SK-N-DZ (cell line): ENCODE data around the gene TMF1. TPM values are rescaled to one million over a fixed set of nuclear protein-coding genes. Genes with fewer than 3 reads are reported as not detected.

Experiments
- DNase-seq: peaks from one replicate; pipeline ENCODE4 v3.0.0-alpha.2; 2015; ENCODE audit warnings: low spot score
- polyA plus RNA-seq, 2 experiments: library from polyadenylated mRNA; depleted of rRNA; stranded (reverse); fragments of >200 nt; gene quantifications; 2 replicates each; pipeline ENCODE4 v1.2.3, GENCODE V29; 2014

TMF1 gene, protein sequence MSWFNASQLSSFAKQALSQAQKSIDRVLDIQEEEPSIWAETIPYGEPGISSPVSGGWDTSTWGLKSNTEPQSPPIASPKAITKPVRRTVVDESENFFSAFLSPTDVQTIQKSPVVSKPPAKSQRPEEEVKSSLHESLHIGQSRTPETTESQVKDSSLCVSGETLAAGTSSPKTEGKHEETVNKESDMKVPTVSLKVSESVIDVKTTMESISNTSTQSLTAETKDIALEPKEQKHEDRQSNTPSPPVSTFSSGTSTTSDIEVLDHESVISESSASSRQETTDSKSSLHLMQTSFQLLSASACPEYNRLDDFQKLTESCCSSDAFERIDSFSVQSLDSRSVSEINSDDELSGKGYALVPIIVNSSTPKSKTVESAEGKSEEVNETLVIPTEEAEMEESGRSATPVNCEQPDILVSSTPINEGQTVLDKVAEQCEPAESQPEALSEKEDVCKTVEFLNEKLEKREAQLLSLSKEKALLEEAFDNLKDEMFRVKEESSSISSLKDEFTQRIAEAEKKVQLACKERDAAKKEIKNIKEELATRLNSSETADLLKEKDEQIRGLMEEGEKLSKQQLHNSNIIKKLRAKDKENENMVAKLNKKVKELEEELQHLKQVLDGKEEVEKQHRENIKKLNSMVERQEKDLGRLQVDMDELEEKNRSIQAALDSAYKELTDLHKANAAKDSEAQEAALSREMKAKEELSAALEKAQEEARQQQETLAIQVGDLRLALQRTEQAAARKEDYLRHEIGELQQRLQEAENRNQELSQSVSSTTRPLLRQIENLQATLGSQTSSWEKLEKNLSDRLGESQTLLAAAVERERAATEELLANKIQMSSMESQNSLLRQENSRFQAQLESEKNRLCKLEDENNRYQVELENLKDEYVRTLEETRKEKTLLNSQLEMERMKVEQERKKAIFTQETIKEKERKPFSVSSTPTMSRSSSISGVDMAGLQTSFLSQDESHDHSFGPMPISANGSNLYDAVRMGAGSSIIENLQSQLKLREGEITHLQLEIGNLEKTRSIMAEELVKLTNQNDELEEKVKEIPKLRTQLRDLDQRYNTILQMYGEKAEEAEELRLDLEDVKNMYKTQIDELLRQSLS
- 5.4 and 5.9 TPM in 2 replicates for polyA plus RNA-seq (2014; cell fraction: cytosol; rRNA removed)
- 6.0 and 6.9 TPM in 2 replicates for polyA plus RNA-seq (2014; cell fraction: nucleus; rRNA removed)

- peak; percentile 96 for DNase-seq
These were observed at the start of gene TMF1 for GRCh38 chr3:69051756-69052471. Gene TMF1, minus strand, starts transcription at chr3:69052333. Its CDS starts 247 bp downstream, at chr3:69052086.

- no peak for DNase-seq
These were observed 47.4 kb upstream of the TMF1 start for GRCh38 chr3:69099576-69099975.

DNA sequence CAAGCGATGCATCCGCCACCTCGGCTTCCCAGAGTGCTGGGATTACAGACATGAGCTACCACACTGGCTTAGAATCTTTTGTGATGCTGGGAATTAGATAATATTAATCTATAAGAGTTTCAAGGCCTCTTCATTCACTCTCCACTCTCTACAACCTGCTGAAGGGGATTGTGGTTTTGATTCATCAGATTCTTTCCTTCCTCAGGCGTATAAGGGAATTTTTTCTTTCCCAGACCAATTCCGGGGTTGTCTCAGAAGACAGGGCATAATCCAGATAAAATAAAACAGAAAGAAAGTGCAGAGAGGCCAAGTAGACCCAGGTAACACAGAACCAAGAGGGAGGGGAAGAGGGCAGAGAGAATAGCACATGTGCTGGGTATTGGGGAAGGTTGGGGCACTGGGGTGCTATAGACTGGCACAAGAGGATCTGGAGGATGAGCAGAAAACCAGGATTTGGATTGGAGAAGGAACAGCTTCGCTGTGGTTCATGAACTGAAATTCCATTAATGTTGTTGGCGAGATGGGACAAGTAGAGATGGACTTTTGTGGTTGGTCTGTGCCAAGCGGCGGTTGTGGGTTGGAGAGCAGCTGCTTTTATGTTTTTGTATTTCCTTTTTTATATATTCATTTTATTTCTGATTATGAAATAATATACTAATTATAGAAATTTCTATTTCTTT, 45.4 kb upstream of the TMF1 start:
- no peak for DNase-seq

DNA sequence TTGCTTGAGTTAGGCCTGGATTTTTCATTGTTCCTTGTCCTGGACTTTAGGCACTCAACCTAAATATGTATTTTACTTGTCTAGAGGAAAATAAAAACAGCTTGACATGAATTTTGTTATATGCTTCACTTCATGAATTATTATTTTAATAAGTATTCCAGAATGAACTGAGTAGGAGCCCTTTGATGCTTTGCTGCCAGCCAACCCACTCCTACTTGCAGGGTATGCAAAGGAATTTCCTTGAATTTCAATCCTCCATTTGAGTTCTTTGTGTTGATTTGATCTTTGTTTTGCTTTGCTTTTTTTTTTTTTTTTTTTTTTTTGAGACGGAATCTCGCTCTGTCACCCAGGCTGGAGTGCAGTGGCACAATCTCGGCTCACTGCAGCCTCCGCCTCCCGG, 44.2 kb upstream of the TMF1 start:
- no peak for DNase-seq

DNA sequence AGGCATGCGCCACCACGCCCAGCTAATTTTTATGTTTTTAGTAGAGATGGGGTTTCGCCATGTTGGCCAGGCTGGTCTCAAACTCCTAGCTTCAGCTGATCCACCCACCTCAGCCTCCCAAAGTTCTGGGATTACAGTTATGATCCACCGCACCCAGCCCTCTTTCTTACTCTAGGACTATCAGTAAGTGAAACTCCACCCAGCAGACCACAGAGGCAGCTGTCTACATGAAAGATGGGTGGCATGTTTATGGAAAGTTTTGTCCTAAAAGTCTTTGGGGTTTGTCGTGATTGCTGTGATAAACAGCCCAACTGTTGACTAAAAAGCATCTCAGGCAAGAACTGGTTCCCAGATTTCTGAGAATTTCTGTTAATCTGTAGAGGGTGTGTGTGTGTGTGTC, 43.5 kb upstream of the TMF1 start:
- no peak for DNase-seq

DNA sequence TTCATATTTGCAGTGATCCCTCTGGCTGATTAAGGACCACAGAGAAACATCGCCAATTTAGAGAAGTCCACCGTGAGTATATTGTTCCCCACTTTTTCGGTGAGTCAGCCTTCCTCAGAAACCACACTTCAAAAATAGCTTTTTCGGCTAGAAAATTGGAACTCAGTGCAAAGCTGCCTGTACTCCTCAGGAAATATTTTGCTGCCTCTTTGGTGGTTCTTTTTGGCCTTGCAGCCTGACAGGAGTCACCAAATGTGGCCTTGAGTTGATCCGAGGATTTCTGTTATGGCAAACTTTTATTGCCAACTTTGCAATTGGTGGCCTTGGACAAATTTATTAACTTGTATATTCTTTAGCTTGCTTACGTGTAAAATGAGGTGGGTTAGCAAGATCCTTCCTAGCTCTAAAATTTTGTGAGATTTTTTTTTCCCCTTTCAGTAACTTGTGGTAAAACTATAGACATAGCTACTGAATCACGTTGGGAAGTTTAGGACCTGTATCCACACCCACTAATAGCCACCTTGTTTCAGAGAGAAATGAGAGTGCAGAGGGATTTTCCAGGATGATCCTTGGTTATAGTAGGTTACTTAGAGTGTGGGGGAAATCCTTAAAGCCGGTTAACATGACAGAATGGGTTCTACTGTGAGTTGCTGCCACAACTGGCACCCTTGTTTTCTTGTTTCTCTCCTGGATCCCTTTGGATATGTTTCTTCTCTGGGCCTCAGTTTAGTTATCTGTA, 42.5 kb upstream of the TMF1 start:
- no peak for DNase-seq

GRCh38 chr3:69092030-69092516, 39.9 kb upstream of the TMF1 start:
- no peak for DNase-seq

GRCh38 chr3:69091389-69092029, 39.4 kb upstream of the TMF1 start:
- no peak for DNase-seq

- DNase-seq: no peak
These were observed 37.9 kb upstream of the TMF1 start for GRCh38 chr3:69090021-69090420.

DNA sequence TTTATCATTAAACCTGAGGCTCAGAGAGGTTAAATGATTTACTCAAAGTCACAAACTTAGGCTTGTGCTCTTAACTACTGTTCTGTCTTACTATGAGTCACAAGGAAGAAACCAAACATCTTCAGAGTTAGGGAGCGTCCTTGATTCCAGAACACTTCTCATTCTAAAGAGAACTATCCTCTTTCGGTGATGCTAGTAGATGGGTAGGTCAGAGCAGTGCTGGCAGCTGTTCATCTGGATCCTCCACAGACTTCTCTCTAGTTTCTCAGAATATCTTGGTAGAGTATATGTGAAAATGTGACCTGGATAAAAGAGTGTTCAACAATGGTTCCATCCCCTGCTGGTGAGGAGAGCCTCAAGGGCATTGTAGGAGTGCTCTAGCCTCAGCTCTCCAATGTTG, 35.9 kb upstream of the TMF1 start:
- no peak for DNase-seq

DNA sequence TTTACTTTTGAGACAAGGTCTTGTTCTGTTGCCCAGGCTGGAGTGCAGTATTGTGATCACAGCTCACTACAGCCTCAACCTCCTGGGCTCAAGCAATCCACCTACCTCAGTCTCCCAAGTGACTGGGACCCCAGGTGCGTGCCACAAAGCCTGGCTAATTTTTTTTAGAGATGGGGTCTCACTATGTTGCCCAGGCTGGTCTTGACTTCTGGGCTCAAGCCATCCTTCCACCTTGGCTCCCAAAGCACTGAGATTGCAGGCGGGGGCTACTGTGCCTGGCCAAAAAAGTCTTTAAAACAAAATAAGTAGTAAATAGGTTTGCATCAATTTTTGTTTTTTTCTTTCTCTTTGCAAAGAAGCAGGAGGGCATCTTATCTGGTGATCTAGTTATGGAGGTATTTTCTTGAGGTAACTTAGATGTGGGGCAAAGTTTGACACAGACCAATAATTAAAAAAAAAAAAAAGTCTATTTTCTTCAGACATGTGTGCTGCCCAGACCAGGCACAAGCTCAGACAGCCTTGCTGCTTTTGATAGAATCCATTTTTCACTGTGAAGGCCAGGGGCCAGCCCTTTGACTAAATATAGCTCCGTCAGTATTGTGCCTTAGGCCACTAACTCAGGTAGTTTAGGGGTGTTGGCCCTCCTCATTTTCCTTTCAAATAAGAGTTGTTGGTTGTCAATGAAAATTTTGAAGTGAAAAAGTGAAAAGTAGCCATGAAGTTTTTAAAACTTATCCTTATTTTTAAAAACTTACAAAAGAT, 35.1 kb upstream of the TMF1 start:
- no peak for DNase-seq

DNA sequence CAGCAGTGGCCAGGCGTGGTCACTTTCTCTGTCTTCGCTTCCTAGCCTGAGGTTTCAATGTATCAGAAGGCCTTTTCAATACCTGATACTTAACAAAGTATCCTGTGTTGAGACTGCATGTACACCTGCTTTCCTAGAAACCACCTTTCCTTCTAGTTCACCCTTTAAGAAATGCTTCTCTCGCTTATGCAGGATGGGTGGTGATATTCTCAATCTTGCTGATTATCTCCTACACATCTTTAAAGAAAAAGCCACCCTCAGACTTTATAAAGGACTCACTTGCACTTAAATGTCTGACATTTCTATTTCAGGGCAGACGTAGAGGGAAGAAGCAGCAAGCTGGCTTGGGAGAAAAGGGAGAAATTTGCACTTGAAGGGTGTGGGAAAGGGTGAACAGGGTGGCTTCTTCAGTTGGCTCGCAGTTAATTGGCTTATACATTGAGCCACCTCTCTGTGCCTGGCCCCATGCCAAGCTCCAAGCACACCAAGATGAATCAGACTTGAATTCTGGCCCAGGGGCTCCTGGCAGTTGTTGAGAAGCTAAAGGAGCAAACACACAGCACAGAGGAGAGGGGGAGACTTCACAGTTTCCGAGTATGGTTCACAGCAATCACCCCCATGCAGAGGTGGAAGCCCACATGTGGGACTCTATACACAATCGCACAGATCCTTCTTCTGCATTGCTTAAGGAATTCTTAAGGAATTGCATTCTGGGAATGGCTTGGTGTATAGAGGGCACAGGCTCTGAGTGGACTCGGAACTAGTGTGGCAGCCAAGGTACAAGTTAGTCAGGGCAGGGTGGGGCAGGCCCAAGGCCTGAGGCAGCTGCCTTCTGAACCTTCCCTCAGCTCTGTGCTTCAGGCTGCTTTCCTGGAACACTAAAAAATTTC, 33.9 kb upstream of the TMF1 start:
- DNase-seq: peak; percentile 25

- DNase-seq: peak; percentile 2
These were observed 33.2 kb upstream of the TMF1 start for GRCh38 chr3:69085168-69085832.

DNA sequence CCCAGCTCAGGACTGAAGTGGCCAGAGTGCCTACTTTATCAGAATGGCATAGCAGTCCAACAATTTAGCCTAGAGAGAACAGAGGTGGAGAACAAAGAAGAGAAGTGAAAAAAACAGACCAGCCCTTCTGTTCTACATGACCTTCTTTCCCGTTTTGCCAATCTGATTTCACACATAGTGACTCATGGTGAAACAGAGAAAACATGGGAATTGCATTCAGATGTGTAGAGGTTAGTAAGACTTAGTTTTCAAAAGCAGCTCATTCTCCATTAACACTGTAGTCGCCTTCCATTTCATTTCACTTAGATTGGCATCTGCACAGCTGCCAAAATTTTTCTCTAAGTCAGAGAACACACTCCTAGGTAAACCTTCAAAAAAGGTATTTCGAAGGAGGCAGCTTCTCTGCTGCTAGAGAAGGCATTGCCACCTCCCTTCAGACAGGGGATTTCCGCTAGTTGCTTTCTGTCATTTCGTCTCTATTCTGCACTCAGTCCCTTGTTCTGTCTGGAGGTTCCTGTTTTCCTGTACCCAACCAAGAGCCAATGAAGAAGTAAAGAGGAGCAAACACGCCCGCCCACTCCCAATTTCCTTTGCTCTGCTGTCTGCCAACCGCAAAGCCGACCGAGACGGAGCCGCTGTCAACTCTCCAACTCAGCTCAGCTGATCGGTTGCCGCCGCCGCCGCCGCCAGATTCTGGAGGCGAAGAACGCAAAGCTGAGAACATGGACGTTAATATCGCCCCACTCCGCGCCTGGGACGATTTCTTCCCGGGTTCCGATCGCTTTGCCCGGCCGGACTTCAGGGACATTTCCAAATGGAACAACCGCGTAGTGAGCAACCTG, 32.4 kb upstream of the TMF1 start, which contains the start of gene ARL6IP5:
Gene ARL6IP5, plus strand, starts transcription at position 612 of the 842 bp plus-strand sequence. Its CDS starts 111 bp downstream, at position 723.
- peak; percentile 88 for DNase-seq

GRCh38 chr3:69082805-69083204, 30.7 kb upstream of the TMF1 start:
- no peak for DNase-seq

GRCh38 chr3:69082361-69082760, 30.2 kb upstream of the TMF1 start:
- no peak for DNase-seq
